Mucosa of descending colon (tissue), 3 donors: ENCODE results near the gene ITGA6. TPM values are rescaled to one million over a fixed set of nuclear protein-coding genes. Genes with fewer than 3 reads are reported as not detected.

Experiments
- ATAC-seq: fragments of 200-7000 bp; cut with Tn5 transposase; one replicate; pipeline ENCODE4 v1.9.1; 2020; ENCODE audit warnings: mild to moderate bottlenecking, moderate library complexity
- DNase-seq, 3 donors: peaks; one replicate each; pipeline ENCODE4 v3.0.0-alpha.2; 2020
- H3K36me3 ChIP-seq: fragments of 200-600 bp; one replicate; pipeline ENCODE4 v1.8.0; 2021; ENCODE audit warnings: low read depth, mild to moderate bottlenecking
- H3K4me1 ChIP-seq: fragments of 200-600 bp; one replicate; pipeline ENCODE4 v1.8.0; 2021; ENCODE audit warnings: low read depth, mild to moderate bottlenecking
- H3K4me3 ChIP-seq: fragments of 200-600 bp; one replicate; pipeline ENCODE4 v1.8.0; 2021; ENCODE audit warnings: mild to moderate bottlenecking
- H3K9me3 ChIP-seq: fragments of 200-600 bp; one replicate; pipeline ENCODE4 v1.8.0; 2021; ENCODE audit warnings: mild to moderate bottlenecking
- CTCF ChIP-seq: fragments of 200-600 bp; IDR thresholded peaks from one replicate; pipeline ENCODE4 v1.8.0; 2022; ENCODE audit warnings: antibody characterized with exemption, mild to moderate bottlenecking
- intact Hi-C, 2 donors: fragments of 100-400 bp; cut with DNase I in 1 of 2; cut with micrococcal nuclease in 1 of 2; formaldehyde crosslinking; loops; one replicate each; pipeline versions ENCODE4 v1.11.0 to v1.11.1; 2022; cut with DNase I, micrococcal nuclease
- long read RNA-seq, 2 donors: library from polyadenylated mRNA; unstranded; transcript quantifications; one replicate each; pipeline ENCODE4 v2.0.0, GENCODE V29; 2019 to 2021
- total RNA-seq, 3 donors: library from RNA; stranded (reverse); fragmentation: NEBNext Ultra II Directional in 2 of 3; extraction: Animal tissue kit (Norgen Biotek cat#: 25700) in 2 of 3; gene quantifications; one replicate each; pipeline versions ENCODE4 v1.2.1 to v1.2.4, GENCODE V29; 2021 to 2023
- donor health status: DM: no; HTN: no; CAD: no; lungs with moderate emphysema.
- donor health status: DM: no; HTN: no; CAD: no.
- donor health status: DM: no; HTN: yes; CAD: no.

The ITGA6 gene
- 100 to 1,000 TPM; 116 to 192 (median 178) TPM for total RNA-seq
- long read RNA-seq, donor 1, full-length matches to known transcripts, result 36 of 69 reads
- long read RNA-seq, donor 1, partial matches to known transcripts, result 16 of 69 reads
- long read RNA-seq, donor 1, other reads (novel, unspliced or antisense), result 17 of 69 reads
- long read RNA-seq, donor 2, full-length matches to known transcripts, result 1 of 17 reads
- long read RNA-seq, donor 2, partial matches to known transcripts, result 12 of 17 reads
- long read RNA-seq, donor 2, other reads (novel, unspliced or antisense), result 4 of 17 reads

GRCh38 chr2:172427256-172427989 is at the start of gene ITGA6:
TSS of gene ITGA6 (plus strand) at chr2:172427586.
- no peaks in the 10 kb centered on the region for H3K9me3 ChIP-seq
- H3K4me3 ChIP-seq, result peak within 1 kb of the TSS; percentile 75
- peak; percentile 91 to 94 (median 93) for DNase-seq
- H3K4me1 ChIP-seq, result peaks cover 27% of the 10 kb centered on the region
- peak; percentile 44 for TF ChIP-seq CTCF
- ATAC-seq, result peak; percentile 79
- H3K36me3 ChIP-seq, result no peaks in the 10 kb centered on the region
- intact Hi-C loops, result loop anchor here in 1 of 2 donors (5.0 kb wide), 1 partner anchor 35 kb away; no protein-coding TSS in a partner anchor

- no peak for TF ChIP-seq CTCF
- no peaks in the 10 kb centered on the region for H3K4me1 ChIP-seq
- H3K9me3 ChIP-seq, result no peaks in the 10 kb centered on the region
- intact Hi-C loops, result no loop called here
- ATAC-seq (no peak), DNase-seq (no peak)
- H3K4me3 ChIP-seq, result no peak overlapping the region
- H3K36me3 ChIP-seq, result no peaks in the 10 kb centered on the region
Measured at GRCh38 chr2:172380436-172381274, 46.7 kb upstream of the ITGA6 start.

- no peaks in the 10 kb centered on the region for H3K9me3 ChIP-seq
- H3K4me1 ChIP-seq, result no peaks in the 10 kb centered on the region
- DNase-seq (no peak), ATAC-seq (no peak)
- no peaks in the 10 kb centered on the region for H3K36me3 ChIP-seq
- H3K4me3 ChIP-seq, result no peak overlapping the region
- intact Hi-C loops, result no loop called here
- no peak for TF ChIP-seq CTCF
Measured at GRCh38 chr2:172381275-172382027, 45.9 kb upstream of the ITGA6 start.

GRCh38 chr2:172387361-172387760 is 40.0 kb upstream of the ITGA6 start:
- Histone ChIP-seq H3K36me3 (no peaks in the 10 kb centered on the region), H3K9me3 (no peaks in the 10 kb centered on the region), H3K4me3 (no peak overlapping the region), H3K4me1 (peaks cover 5% of the 10 kb centered on the region)
- TF ChIP-seq CTCF, result no peak
- ATAC-seq (no peak), DNase-seq (no peak)
- intact Hi-C loops, result no loop called here

- ATAC-seq, result peak; percentile 87
- H3K4me3 ChIP-seq, result no peak overlapping the region
- no peaks in the 10 kb centered on the region for H3K36me3 ChIP-seq
- peak in 1 of 3 donors; percentile 26 for DNase-seq
- H3K9me3 ChIP-seq, result no peaks in the 10 kb centered on the region
- no peak for TF ChIP-seq CTCF
- intact Hi-C loops, result no loop called here
- peaks cover 5% of the 10 kb centered on the region for H3K4me1 ChIP-seq
Measured at GRCh38 chr2:172389685-172390339, 37.6 kb upstream of the ITGA6 start.
